ENCODE measurements around the gene DZANK1.
"Not testable (repeated sequence)": the region's sequence is repeated elsewhere in the genome, so short reads cannot be mapped to it uniquely, and the experiment has no call there.

DZANK1 gene

DNA sequence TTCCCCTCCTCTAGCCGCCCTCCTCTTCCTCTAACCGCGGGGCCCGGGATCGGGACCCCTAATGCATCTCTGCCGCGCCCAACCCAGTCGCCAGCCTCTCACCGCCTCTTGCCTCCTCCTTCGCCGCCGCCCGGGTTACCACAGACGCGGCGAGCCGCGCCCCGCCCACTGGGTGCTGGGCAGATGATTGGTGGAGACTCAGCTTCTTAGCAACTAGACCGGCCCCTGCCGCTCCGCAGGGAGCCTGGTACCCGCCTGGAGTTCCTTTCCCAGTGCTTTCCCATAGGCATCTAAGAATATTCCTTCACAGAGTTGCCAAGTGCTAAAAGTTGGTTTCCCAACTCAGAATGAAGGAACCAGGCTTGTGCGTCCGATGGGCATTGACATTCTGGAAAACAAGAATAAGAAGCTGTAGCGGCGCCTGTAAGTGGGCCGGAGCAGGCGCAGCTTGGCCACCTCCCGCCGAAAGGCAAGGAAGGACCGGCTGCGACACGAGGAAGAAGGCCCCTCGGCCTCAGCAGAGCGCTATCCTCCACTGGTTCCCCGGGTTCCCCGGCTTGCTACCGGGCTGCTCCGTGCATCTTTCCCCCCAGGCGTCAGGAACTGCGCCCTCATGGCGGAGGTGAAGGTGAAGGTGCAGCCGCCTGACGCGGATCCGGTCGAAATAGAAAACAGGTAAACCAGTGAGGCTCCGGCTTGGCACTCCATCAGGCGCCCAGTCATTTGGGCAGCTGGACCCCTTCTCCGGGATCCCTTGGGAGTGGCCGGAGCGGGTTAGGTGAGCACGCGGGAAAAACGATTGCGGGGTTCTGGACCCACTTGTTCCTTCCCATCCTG lies at the start of gene DZANK1, which contains the start of gene POLR3F:
TSS of gene DZANK1 (minus strand) at position 137 of the 837 bp plus-strand sequence. CDS start 1,672 bp downstream, outside the sequence.
TSS of gene POLR3F (plus strand) at position 497 of the 837 bp plus-strand sequence. CDS start at position 614, 117 bp downstream.
- DNase-seq, result peak; percentile 87 to 96

DNA sequence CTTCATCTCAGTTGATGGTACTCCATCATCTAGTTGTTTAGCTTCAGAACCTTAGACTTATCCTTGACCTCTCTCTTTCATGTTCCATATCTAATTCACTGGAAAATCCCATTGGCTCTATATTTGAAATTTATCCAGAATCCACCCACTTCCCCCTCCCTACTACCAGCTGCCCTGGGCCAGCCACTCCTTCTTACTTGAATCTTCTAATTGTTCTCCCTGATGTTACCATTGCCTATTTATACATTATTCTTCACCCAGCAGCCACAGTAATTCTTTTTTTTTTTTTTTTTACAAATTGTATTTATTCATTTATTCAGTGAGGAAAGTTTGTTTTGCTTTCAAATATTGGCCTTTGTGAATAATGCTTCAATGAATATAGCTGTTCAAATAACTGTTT lies 49.1 kb upstream of the DZANK1 start:
- no peak for DNase-seq

DNA sequence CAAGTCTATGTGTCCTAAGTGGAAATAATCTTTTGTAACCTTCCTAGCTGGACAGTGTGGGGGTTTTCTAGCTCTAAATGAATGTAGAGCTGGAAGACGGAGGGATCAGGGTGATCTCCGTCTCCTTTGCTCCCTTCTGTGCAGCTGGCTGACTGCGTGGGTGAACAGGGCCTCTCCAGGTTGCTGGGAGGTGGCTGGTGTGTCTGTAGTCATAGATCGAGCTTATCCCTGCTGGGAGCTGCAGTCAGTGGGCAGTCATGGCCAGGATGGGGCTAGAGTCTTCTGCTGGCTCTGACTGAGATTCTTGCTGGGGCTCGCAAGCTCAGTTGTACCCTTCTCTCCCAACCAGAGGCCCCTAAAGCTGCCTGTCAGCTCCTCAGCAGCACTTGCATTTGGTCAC lies 47.3 kb upstream of the DZANK1 start:
- DNase-seq, result no peak

DNA sequence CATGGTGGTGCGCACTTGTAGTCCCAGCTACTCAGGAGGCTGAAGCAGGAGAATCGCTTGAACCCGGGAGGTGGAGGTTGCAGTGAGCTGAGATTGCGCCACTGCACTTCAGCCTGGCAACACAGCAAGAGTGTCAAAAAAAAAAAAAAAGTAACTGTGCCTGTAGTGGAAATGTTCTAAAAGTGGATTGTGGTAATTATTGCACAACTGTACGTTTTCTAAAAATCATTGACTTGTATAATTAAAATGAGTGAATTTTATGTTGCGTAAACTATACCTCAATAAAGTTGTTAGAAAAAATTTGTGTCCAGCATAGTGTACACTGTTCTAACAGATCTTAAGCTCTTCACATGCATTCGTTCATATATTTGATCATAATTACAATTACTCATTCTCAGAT lies 46.4 kb upstream of the DZANK1 start:
- DNase-seq, result no peak

- no peak for DNase-seq
Observed at GRCh38 chr20:18511571-18511970, 44.7 kb upstream of the DZANK1 start.

- peak; percentile 96 to 98 for DNase-seq
Observed at GRCh38 chr20:18507218-18508191, 40.7 kb upstream of the DZANK1 start, which contains the start of gene SEC23B. TSS of gene SEC23B (plus strand) at chr20:18507940. CDS start at chr20:18510836, 2,896 bp downstream.

GRCh38 chr20:18506744-18507143 lies 39.9 kb upstream of the DZANK1 start:
- DNase-seq, result no peak

DNA sequence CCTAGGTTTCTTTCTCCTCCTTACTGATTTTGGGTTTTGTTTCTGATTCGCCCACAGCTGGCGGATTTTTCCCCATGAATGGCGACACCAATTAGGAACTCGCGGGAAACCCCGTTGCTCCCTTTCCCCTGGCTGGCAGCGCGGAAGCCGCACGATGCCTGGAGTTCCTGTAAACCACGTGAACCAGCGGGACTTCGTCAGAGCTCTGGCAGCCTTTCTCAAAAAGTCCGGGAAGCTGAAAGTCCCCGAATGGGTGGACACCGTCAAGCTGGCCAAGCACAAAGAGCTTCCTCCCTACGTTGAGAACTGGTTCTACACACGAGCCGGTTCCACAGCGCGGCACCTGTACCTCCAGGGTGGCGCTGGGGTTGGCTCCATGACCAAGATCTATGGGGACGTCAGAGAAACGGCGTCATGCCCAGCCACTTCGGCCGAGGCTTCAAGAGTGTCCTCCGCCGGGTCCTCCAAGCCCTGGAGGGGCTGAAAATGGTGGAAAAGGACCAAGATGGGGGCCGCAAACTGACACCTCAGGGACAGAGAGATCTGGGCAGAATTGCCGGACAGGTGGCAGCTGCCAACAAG lies 37.7 kb upstream of the DZANK1 start:
- no peak for DNase-seq

DNA sequence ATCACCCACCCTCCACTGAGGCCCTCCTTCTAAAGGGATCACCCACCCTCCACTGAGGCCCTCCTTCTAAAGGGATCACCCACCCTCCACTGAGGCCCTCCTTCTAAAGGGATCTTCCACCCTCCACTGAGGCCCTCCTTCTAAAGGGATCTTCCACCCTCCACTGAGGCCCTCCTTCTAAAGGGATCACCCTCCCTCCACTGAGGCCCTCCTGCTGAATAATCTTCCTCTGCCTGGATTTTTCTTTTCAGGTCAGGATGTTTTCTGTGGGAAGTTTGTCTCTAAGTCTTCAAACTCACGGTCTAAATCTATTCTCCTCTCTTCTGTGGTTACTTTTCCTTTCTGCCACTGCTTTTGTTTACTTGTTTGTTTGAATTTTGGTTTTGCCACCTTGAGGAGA lies 34.8 kb upstream of the DZANK1 start:
- DNase-seq, result not testable (repeated sequence)

- DNase-seq, result no peak
Observed at GRCh38 chr20:18497603-18498002, 30.8 kb upstream of the DZANK1 start.

DNA sequence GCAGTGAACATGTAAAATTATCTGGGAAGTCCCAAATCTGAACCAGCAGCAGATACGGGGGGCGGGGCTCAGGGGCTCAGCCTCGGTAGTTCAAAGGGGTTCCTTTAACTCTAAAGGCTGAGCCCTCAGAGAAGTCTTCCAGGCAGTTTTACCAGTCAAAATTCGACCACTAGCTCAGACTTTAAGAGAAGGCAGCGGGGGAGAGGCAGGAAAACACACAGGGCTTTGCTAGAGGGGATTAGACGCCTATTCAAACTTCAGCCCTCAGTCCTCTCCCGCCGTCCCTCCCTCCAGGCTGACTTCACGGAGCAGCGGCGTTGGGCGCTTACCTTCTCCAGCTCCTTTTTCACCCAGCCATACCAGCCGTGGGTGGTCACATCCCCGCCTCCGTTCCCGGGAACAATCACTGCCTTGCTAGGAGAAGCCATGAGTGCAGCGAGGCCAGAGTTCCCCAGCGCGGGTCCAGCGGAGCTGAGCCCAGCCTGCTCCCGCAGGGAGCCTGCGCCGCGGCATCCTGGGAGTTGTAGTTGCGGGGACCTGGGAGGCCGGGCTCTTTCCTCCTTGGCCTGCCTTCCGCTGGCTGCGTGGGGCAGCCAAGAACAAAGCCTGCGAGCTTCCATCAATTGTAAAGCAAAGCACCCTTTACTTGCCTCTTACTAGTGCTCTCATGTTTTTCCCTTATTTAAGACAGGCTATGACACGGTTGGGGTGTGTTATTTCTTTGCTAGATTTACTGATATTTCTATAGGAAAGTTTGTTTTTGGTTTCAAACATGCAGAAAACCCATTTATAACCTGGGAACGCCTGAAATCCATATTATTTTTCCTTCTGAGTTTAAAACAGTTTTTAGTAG lies 30.1 kb upstream of the DZANK1 start, which contains the start of gene RBBP9:
TSS of gene RBBP9 (minus strand) at position 486 of the 853 bp plus-strand sequence. CDS start at position 428, 58 bp downstream.
- peak; percentile 74 to 86 for DNase-seq

- DNase-seq, result peak in 1 of 2 experiments; percentile 6
Observed at GRCh38 chr20:18496042-18496441, 29.2 kb upstream of the DZANK1 start.

- no peak for DNase-seq
Observed at GRCh38 chr20:18488301-18488700, 21.5 kb upstream of the DZANK1 start.

DNA sequence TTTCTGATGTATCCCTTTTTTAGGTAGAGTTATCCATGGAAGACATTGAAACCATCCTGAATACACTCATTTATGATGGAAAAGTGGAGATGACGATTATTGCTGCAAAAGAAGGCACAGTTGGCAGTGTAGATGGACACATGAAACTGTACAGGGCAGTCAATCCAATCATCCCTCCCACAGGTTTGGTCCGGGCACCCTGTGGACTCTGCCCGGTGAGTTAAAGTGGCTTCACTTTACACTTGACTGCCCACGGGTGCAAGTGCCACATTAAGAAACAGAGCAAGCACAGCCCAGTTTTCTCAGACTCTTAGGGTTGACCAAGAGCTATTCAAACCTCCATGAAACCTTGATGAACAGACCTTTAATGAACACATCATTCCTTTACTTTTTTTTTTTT lies 14.8 kb upstream of the DZANK1 start:
- no peak for DNase-seq

- no peak for DNase-seq
Observed at GRCh38 chr20:18477821-18478220, 11.0 kb upstream of the DZANK1 start.

GRCh38 chr20:18477218-18477617 lies 10.4 kb upstream of the DZANK1 start:
- DNase-seq, result no peak

DNA sequence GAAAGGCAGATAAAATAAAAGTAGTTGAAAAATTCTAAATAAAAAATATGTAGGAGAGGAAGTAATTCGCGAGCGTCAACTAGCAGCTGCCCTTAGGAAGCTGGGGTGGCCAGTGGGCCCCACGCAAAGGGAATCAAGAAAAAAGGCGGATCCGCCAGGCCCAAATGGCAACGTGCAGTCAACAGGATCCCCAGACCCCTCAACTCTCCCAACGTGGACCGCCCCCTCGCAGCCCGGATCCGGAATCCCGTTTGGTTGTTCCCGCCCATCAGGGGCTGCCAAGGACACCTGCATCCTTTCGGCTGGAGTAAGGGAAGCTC lies 296 bp downstream of the DZANK1 start:
- no peak for DNase-seq

GRCh38 chr20:18465536-18466200 lies 1.2 kb downstream of the DZANK1 start:
- no peak for DNase-seq

DNA sequence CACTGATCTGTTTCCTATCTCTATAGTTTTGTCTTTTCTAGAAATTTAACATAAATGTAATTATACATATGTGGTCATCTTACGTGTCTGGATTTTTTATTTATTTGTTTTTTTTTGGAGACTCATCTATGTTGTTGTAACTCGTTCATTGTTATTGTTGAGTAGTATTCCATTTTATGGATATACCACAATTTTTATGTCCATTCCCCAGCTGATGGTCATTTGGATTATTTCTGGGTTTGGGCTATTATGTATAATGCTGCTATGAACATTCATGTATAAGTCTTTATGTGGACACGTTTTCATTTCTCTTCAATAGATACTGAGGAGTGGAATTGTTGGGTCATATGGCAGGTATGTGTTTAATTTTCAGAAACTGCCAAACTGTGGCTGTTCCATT lies 10.2 kb downstream of the DZANK1 start:
- DNase-seq, result no peak

DNA sequence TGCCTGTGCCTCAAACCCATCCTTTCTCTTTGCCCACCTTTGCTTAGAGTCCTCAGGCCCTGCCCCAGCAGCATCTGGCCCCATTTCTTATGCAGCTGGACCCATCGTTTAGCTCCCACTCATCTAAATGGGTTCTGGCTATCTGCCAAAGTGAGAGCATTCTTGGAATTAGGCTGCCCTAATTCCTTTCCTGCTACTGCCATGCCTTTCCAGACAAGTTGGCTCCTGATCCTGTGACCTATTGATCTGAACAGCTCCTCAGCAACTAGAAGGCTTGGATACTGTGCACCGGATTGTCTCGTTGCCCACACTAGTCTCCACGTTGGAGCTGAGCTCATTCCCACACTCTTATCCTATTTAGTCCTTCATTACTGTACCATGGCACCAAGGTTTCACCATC lies 22.9 kb downstream of the DZANK1 start:
- DNase-seq, result peak; percentile 3 to 61

- DNase-seq, result no peak
Observed at GRCh38 chr20:18440403-18440802, 26.4 kb downstream of the DZANK1 start.

All from NCI-H446 (cell line).